Measurements from ENCODE around the gene UBE3B.

- TF ChIP-seq PATZ1 (CRISPR knock-in tag; IDR thresholded peaks at IDR 0.05; ENCODE audit: borderline replicate concordance) (no peak), ZNF565 (CRISPR knock-in tag; conservative IDR thresholded peaks at IDR 0.05; ENCODE audit: low read depth) (no peak), ISL1 (CRISPR knock-in tag; IDR thresholded peaks at IDR 0.05) (no peak), CREB5 (CRISPR knock-in tag; IDR thresholded peaks at IDR 0.05; ENCODE audit: low read depth) (no peak)
These were observed 16.2 kb upstream of the UBE3B start for GRCh38 chr12:109461049-109461845.

Data from SK-N-SH treated with all-trans-retinoic acid at 6 μM for 48 hours (cell line).